SU-DHL-6 (cell line): Measurements from ENCODE around the gene CRYGS.

ENCODE experiments used
- CTCF ChIP-seq: fragments of 200-600 bp; sonication (generic); IDR thresholded peaks from one replicate; pipeline ENCODE4 v1.5.1; 2017; ENCODE audit warnings: antibody characterized with exemption, mild to moderate bottlenecking, low read length, moderate library complexity; ENCODE audit not compliant: insufficient read depth, poor library complexity, severe bottlenecking
- EZH2phosphoT487 ChIP-seq: fragments of 200-600 bp; sonication (generic), shearing (Covaris generic); conservative IDR thresholded peaks from 2 replicates; pipeline ENCODE4 v1.6.1; 2018; ENCODE audit warnings: mild to moderate bottlenecking, antibody characterized with exemption, low read length, moderate library complexity, mixed read lengths

GRCh38 chr3:186544281-186544680 lies at the start of gene CRYGS:
- no peak for TF ChIP-seq CTCF
- TF ChIP-seq EZH2phosphoT487: no peak
